ENCODE results near the gene GNAO1. TPM values are rescaled to one million over a fixed set of nuclear protein-coding genes. Genes with fewer than 3 reads are reported as not detected.

The GNAO1 gene
- total and polyA plus RNA-seq, 2 of the 13 experiments (the other 11 are each of a cell fraction or from before 2014, with no cell fraction given), result not detected

DNA sequence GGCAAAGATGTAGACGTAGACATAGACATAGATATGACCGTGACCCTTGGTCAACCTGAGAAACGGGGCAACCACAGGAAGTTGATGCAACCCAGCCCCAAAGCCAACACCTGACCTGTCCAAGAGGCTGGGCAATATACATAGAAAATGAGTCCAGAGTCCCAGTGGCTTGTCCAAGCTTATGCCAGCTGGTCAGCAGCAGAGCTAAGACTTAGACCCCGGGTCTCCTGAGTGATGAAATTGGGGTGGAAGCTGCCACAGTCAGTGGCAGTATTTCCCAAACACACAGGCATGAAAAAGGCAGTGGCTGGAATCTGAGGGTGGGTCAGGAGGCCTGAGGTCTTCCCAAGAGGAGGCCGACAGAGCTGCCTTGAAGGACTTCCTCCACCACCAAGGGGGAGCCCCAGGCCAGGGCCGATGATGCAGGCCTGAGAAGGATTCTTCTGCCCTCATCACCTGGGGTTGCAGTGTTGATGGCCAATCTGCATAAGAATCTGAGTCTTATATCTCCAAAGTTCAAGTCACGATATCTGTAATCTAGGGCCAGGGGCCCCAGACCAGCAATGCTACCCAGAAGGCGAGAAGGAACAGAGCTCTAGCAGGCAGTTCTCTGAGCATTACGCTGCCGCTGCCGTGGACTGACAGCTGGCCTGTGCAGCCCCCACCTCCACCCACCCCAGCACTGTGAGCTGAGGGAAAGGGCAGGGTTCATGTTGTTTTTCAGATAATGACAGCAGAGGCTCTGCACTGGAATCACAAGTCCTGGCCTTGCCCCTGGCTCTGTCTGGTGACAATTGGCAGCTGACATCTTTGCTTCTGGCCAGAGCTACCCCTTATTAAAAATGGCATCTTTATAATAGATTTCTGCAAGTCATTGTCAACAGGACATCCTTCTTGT is 72.7 kb downstream of the GNAO1 start (continued):
- TF ChIP-seq, protein P1, sequence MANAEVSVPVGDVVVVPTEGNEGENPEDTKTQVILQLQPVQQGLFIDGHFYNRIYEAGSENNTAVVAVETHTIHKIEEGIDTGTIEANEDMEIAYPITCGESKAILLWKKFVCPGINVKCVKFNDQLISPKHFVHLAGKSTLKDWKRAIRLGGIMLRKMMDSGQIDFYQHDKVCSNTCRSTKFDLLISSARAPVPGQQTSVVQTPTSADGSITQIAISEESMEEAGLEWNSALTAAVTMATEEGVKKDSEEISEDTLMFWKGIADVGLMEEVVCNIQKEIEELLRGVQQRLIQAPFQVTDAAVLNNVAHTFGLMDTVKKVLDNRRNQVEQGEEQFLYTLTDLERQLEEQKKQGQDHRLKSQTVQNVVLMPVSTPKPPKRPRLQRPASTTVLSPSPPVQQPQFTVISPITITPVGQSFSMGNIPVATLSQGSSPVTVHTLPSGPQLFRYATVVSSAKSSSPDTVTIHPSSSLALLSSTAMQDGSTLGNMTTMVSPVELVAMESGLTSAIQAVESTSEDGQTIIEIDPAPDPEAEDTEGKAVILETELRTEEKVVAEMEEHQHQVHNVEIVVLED (CRISPR knock-in tag; IDR thresholded peaks at IDR 0.05; ENCODE audit: borderline replicate concordance), result no peak; the same call in 1 of the 2 replicates
- no peak for TF ChIP-seq SIX1 (CRISPR knock-in tag; IDR thresholded peaks at IDR 0.05; ENCODE audit: borderline replicate concordance)
- no peak for TF ChIP-seq ZNF841 (CRISPR knock-in tag; IDR thresholded peaks at IDR 0.05; ENCODE audit: borderline replicate concordance)
- TF ChIP-seq, protein P2, sequence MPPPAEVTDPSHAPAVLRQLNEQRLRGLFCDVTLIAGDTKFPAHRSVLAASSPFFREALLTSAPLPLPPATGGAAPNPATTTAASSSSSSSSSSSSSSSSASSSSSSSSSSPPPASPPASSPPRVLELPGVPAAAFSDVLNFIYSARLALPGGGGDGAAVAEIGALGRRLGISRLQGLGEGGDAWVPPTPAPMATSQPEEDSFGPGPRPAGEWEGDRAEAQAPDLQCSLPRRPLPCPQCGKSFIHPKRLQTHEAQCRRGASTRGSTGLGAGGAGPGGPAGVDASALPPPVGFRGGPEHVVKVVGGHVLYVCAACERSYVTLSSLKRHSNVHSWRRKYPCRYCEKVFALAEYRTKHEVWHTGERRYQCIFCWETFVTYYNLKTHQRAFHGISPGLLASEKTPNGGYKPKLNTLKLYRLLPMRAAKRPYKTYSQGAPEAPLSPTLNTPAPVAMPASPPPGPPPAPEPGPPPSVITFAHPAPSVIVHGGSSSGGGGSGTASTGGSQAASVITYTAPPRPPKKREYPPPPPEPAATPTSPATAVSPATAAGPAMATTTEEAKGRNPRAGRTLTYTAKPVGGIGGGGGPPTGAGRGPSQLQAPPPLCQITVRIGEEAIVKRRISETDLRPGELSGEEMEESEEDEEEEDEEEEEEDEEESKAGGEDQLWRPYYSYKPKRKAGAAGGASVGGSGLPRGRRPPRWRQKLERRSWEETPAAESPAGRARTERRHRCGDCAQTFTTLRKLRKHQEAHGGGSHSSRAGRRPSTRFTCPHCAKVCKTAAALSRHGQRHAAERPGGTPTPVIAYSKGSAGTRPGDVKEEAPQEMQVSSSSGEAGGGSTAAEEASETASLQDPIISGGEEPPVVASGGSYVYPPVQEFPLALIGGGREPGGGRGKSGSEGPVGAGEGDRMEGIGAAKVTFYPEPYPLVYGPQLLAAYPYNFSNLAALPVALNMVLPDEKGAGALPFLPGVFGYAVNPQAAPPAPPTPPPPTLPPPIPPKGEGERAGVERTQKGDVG (CRISPR knock-in tag; IDR thresholded peaks at IDR 0.05; ENCODE audit: borderline replicate concordance), result no peak
- no peak for TF ChIP-seq SMAD9 (CRISPR knock-in tag; IDR thresholded peaks at IDR 0.05)
- no peak for TF ChIP-seq ZNF333 (CRISPR knock-in tag; IDR thresholded peaks at IDR 0.05; ENCODE audit: borderline replicate concordance)
- TF ChIP-seq, protein P3, sequence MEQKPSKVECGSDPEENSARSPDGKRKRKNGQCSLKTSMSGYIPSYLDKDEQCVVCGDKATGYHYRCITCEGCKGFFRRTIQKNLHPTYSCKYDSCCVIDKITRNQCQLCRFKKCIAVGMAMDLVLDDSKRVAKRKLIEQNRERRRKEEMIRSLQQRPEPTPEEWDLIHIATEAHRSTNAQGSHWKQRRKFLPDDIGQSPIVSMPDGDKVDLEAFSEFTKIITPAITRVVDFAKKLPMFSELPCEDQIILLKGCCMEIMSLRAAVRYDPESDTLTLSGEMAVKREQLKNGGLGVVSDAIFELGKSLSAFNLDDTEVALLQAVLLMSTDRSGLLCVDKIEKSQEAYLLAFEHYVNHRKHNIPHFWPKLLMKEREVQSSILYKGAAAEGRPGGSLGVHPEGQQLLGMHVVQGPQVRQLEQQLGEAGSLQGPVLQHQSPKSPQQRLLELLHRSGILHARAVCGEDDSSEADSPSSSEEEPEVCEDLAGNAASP (CRISPR knock-in tag; IDR thresholded peaks at IDR 0.05; ENCODE audit: borderline replicate concordance), result peak; percentile 61; the same call in 1 of the 2 replicates
- peak; percentile 23; the same call in 1 of the 2 replicates for TF ChIP-seq NFKB2 (CRISPR knock-in tag; IDR thresholded peaks at IDR 0.05; ENCODE audit: borderline replicate concordance)
- TF ChIP-seq ZNF230 (CRISPR knock-in tag; IDR thresholded peaks at IDR 0.05), result no peak
- TF ChIP-seq CBX1 (IDR thresholded peaks at IDR 0.05; ENCODE audit: low read depth), result no peak
- TF ChIP-seq RNF2 (conservative IDR thresholded peaks at IDR 0.05; ENCODE audit: low read depth), result no peak
- TF ChIP-seq, protein P4, sequence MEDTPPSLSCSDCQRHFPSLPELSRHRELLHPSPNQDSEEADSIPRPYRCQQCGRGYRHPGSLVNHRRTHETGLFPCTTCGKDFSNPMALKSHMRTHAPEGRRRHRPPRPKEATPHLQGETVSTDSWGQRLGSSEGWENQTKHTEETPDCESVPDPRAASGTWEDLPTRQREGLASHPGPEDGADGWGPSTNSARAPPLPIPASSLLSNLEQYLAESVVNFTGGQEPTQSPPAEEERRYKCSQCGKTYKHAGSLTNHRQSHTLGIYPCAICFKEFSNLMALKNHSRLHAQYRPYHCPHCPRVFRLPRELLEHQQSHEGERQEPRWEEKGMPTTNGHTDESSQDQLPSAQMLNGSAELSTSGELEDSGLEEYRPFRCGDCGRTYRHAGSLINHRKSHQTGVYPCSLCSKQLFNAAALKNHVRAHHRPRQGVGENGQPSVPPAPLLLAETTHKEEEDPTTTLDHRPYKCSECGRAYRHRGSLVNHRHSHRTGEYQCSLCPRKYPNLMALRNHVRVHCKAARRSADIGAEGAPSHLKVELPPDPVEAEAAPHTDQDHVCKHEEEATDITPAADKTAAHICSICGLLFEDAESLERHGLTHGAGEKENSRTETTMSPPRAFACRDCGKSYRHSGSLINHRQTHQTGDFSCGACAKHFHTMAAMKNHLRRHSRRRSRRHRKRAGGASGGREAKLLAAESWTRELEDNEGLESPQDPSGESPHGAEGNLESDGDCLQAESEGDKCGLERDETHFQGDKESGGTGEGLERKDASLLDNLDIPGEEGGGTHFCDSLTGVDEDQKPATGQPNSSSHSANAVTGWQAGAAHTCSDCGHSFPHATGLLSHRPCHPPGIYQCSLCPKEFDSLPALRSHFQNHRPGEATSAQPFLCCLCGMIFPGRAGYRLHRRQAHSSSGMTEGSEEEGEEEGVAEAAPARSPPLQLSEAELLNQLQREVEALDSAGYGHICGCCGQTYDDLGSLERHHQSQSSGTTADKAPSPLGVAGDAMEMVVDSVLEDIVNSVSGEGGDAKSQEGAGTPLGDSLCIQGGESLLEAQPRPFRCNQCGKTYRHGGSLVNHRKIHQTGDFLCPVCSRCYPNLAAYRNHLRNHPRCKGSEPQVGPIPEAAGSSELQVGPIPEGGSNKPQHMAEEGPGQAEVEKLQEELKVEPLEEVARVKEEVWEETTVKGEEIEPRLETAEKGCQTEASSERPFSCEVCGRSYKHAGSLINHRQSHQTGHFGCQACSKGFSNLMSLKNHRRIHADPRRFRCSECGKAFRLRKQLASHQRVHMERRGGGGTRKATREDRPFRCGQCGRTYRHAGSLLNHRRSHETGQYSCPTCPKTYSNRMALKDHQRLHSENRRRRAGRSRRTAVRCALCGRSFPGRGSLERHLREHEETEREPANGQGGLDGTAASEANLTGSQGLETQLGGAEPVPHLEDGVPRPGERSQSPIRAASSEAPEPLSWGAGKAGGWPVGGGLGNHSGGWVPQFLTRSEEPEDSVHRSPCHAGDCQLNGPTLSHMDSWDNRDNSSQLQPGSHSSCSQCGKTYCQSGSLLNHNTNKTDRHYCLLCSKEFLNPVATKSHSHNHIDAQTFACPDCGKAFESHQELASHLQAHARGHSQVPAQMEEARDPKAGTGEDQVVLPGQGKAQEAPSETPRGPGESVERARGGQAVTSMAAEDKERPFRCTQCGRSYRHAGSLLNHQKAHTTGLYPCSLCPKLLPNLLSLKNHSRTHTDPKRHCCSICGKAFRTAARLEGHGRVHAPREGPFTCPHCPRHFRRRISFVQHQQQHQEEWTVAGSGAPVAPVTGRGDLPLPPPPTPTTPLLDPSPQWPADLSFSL (CRISPR knock-in tag; IDR thresholded peaks at IDR 0.05), result no peak
- TF ChIP-seq MIER2 (CRISPR knock-in tag; IDR thresholded peaks at IDR 0.05), result peak; percentile 56; the same call in 1 of the 2 replicates
- TF ChIP-seq NFE2 (CRISPR knock-in tag; IDR thresholded peaks at IDR 0.05), result no peak

Measured in HepG2 (cell line).